ENCODE data around the gene PKNOX2. TPM values are rescaled to one million over a fixed set of nuclear protein-coding genes. Genes with fewer than 3 reads are reported as not detected.

PKNOX2 gene
- total RNA-seq, 2 donors from 2014 or later = 4.0 to 6.9 TPM

DNA sequence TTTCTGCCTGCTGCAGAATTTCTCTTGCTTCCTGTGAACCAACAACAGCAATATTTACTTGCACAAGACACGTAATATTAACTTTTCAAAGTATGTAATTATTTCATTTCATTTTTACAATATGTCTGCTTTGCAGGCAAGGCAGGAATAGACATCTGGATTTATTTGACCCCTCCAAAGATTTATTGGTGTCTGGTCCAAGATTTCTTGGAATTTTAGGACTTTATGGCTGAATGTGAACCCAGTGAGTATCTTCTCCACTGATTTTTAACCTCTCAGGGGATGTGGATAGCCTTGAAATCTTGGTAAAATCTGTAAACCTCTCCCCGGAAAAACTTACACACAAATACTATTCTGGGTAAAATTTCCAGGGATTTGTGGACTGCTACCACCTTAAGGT, 61.5 kb downstream of the PKNOX2 start:
- Histone ChIP-seq H3K4me3 (ENCODE audit: low read length) (no peak overlapping the region), H3K9me3 (ENCODE audit: control insufficient read depth, low read length) (no peaks in the 10 kb centered on the region), H3K36me3 (ENCODE audit: control insufficient read depth, insufficient read depth, low read length) (no peaks in the 10 kb centered on the region), H3K27ac (ENCODE audit: low read depth, low read length) (no peak overlapping the region), H3K4me1 (ENCODE audit: control insufficient read depth, insufficient read depth, low read length) (peaks cover 15% of the 10 kb centered on the region), H3K9ac (ENCODE audit: extremely low read depth, low read length, poor library complexity, severe bottlenecking) (no peak overlapping the region), H3K27me3 (ENCODE audit: control insufficient read depth, insufficient read depth, low read length, poor library complexity, severe bottlenecking) (no peaks in the 10 kb centered on the region)
- H3K4me3 Mint-ChIP-seq = no peak overlapping the region
- H3K27ac Mint-ChIP-seq = no peak overlapping the region
- H3K4me1 Mint-ChIP-seq = peaks cover 40% of the 10 kb centered on the region
- WGBS, 2 experiments (ENCODE audit: insufficient coverage in 1 of 2, insufficient read length in 1 of 2) = 100% methylated on average over 2 of the region's 2 CpGs; no CpG with 5 or more reads in 1 of the 2 experiments
- no peaks in the 10 kb centered on the region for H3K27me3 Mint-ChIP-seq (ENCODE audit: insufficient read depth)
- H3K36me3 Mint-ChIP-seq (ENCODE audit: low read depth) = no peaks in the 10 kb centered on the region
- H3K9me3 Mint-ChIP-seq = no peaks in the 10 kb centered on the region
- TF ChIP-seq, protein P1, sequence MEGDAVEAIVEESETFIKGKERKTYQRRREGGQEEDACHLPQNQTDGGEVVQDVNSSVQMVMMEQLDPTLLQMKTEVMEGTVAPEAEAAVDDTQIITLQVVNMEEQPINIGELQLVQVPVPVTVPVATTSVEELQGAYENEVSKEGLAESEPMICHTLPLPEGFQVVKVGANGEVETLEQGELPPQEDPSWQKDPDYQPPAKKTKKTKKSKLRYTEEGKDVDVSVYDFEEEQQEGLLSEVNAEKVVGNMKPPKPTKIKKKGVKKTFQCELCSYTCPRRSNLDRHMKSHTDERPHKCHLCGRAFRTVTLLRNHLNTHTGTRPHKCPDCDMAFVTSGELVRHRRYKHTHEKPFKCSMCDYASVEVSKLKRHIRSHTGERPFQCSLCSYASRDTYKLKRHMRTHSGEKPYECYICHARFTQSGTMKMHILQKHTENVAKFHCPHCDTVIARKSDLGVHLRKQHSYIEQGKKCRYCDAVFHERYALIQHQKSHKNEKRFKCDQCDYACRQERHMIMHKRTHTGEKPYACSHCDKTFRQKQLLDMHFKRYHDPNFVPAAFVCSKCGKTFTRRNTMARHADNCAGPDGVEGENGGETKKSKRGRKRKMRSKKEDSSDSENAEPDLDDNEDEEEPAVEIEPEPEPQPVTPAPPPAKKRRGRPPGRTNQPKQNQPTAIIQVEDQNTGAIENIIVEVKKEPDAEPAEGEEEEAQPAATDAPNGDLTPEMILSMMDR (conservative IDR thresholded peaks at IDR 0.05) = no peak
- DNase-seq = no peak

- Histone ChIP-seq H3K4me1 (ENCODE audit: control insufficient read depth, insufficient read depth, low read length) (peaks cover 15% of the 10 kb centered on the region), H3K9me3 (ENCODE audit: control insufficient read depth, low read length) (no peaks in the 10 kb centered on the region), H3K4me3 (ENCODE audit: low read length) (no peak overlapping the region), H3K27ac (ENCODE audit: low read depth, low read length) (no peak overlapping the region), H3K9ac (ENCODE audit: extremely low read depth, low read length, poor library complexity, severe bottlenecking) (no peak overlapping the region), H3K36me3 (ENCODE audit: control insufficient read depth, insufficient read depth, low read length) (no peaks in the 10 kb centered on the region), H3K27me3 (ENCODE audit: control insufficient read depth, insufficient read depth, low read length, poor library complexity, severe bottlenecking) (no peaks in the 10 kb centered on the region)
- TF ChIP-seq, protein P1 (conservative IDR thresholded peaks at IDR 0.05) = no peak
- Mint-ChIP-seq H3K4me1 (peaks cover 40% of the 10 kb centered on the region), H3K4me3 (no peak overlapping the region), H3K9me3 (no peaks in the 10 kb centered on the region), H3K36me3 (ENCODE audit: low read depth) (no peaks in the 10 kb centered on the region), H3K27me3 (ENCODE audit: insufficient read depth) (no peaks in the 10 kb centered on the region), H3K27ac (no peak overlapping the region)
- no peak for DNase-seq
- 88 to 100% methylated on average over 2 to 3 of the region's 4 CpGs for WGBS, 2 experiments (ENCODE audit: insufficient coverage in 1 of 2, insufficient read length in 1 of 2)
Measured at GRCh38 chr11:125226706-125227105, 62.2 kb downstream of the PKNOX2 start.

DNA sequence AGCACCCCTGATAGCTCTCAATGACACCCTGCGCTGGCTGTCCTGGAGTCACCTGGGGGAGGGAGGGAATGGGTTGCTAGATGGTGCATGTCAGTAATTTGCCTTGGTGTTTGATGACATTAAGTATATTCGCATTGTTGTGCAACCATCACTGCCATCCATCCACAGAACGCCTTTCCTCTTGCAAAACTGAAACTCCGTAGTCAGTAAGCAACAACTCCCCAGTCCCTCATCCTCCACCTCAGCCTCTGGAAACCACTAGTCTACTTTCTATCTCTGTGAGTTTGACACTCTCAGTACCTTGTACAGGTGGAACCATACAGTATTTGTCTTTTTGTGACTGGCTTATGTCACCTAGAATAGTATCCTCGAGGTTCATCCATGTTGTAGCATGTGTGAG, 62.6 kb downstream of the PKNOX2 start:
- 92 to 100% methylated on average over 2 to 5 of the region's 5 CpGs for WGBS, 2 experiments (ENCODE audit: insufficient coverage in 1 of 2, insufficient read length in 1 of 2)

More for the DNA sequence above, 62.6 kb downstream of the PKNOX2 start:
- no peaks in the 10 kb centered on the region for H3K36me3 Mint-ChIP-seq (ENCODE audit: low read depth)
- Histone ChIP-seq H3K4me1 (ENCODE audit: control insufficient read depth, insufficient read depth, low read length) (peaks cover 15% of the 10 kb centered on the region), H3K27me3 (ENCODE audit: control insufficient read depth, insufficient read depth, low read length, poor library complexity, severe bottlenecking) (no peaks in the 10 kb centered on the region), H3K27ac (ENCODE audit: low read depth, low read length) (no peak overlapping the region), H3K9me3 (ENCODE audit: control insufficient read depth, low read length) (no peaks in the 10 kb centered on the region), H3K9ac (ENCODE audit: extremely low read depth, low read length, poor library complexity, severe bottlenecking) (no peak overlapping the region), H3K36me3 (ENCODE audit: control insufficient read depth, insufficient read depth, low read length) (no peaks in the 10 kb centered on the region), H3K4me3 (ENCODE audit: low read length) (no peak overlapping the region)
- DNase-seq = no peak
- H3K9me3 Mint-ChIP-seq = no peaks in the 10 kb centered on the region
- H3K27ac Mint-ChIP-seq = no peak overlapping the region
- peaks cover 40% of the 10 kb centered on the region for H3K4me1 Mint-ChIP-seq
- no peaks in the 10 kb centered on the region for H3K27me3 Mint-ChIP-seq (ENCODE audit: insufficient read depth)
- H3K4me3 Mint-ChIP-seq = no peak overlapping the region
- TF ChIP-seq, protein P1 (conservative IDR thresholded peaks at IDR 0.05) = no peak

Measured in endodermal cell (in vitro differentiated cells).